HG02970 (cell line): ENCODE data around the gene M1AP.

Source experiments
- ATAC-seq: cut with Tn5 transposase; IDR thresholded peaks from one replicate; pipeline ENCODE4 v1.9.1; 2021; ENCODE audit warnings: mild to moderate bottlenecking, moderate library complexity, moderate number of reproducible peaks; ENCODE audit not compliant: unreplicated experiment, low FRiP score

Gene M1AP

DNA sequence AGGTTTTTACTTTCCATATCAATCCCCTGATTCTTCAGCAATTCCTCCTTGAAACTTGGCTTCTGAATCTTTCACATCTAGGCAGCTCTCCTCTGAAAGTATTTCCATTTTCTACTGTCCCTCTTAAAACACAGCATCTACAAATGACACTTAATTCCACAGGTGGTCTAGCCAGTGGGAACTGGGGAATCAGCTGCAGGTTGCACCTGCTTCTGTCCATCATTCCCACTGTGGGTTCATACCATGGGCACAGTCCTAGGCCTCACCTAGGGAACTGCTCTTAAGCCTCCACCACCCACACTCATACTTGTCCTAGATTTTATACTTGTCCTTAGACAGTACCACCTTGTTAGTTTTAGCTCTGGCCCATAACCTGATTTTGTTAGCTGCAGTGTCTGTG, 96.6 kb downstream of the M1AP start:
- no peak for ATAC-seq

DNA sequence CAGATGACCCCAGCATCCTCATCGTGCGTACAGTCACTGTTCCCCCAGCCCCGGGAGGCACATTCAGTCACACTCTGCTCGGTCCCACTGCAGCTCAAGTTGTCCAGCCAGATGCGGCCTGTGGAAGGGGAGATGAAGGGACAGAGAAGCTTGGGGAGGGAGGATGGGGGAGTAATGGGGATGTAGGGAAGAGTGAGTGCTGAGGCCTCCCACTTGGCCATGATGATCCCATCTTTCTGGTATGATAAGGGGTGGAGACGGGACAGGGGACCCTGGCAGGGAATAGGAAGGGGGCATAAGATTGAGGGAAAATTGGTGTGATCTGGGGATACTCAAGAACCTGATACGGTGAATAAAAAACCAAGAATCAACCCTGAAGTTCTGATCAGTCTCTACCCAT, 97.9 kb downstream of the M1AP start:
- ATAC-seq = no peak

DNA sequence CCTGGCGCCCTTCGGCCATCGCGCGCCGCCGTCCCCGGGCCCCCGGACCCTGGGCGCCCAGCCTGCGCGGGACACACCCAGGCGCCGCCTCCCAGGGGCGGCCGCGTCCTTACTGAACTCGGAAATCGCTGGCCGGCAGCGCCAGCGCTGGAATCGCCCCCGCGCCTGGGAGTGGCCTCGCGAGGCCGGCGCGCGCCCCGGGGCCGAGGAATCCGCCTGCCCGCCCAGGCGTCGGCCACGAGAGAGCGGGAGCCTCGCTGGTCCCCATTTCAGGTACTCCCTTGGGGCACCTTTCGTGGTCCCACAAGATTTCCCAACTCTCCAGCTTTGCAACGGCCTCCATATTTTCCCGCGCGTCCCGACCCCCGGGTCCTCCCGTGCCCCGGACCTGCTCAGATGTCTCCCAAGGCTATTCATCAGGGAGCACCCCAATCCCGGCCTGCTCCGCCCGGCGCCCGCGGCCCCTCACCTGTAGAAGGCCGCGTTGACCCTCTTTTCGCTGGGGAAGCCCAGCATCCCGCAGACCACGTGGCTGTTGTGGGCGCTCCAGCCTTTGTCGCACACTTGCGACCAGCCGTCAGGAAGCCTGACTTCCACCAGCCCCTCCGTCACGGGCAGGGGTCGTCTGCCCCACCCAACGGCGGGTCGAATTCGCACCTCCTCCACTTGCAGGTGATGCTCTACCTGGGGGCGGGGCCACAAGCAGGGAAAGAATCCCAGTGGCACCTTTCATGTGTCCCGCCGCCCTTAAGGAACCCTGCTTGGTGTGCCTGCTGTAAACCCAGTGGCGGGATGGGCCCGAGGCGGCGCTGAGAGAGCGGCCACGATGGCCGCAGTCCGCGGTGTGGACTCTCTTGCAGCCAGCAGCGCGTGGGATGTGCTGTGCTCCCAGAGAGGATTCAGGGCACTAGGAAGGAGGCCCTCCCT, 99.0 kb downstream of the M1AP start:
- ATAC-seq = no peak

DNA sequence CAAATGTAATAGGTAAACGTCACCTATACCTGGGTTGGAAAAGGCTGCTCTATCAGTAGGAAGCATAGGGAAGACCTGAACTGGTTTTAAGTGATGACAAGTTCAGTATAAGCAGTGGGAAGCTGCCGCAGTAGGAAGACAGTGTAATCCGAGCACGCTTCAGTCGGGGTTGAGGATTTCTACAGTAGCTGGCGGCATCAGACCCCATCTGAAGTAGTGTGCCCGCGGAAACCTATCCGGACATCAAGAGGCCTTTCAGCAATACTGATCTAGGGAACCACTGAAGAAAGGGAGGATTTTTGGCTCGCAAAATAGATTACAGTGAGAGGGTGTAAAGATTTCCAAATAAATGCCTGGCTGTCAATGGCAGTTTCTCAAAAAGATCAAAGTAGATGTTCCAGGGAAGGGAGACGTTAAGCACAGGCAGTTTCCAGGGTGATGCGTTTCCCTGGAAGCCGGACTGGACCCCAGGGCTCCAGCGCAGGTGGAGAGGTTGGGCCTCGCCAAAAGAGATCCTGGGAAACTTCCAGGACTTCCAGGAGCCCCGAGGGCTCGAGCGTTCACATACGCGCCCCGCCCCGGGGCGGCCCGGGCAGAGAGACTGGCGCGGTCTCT, 99.7 kb downstream of the M1AP start:
- ATAC-seq = no peak

DNA sequence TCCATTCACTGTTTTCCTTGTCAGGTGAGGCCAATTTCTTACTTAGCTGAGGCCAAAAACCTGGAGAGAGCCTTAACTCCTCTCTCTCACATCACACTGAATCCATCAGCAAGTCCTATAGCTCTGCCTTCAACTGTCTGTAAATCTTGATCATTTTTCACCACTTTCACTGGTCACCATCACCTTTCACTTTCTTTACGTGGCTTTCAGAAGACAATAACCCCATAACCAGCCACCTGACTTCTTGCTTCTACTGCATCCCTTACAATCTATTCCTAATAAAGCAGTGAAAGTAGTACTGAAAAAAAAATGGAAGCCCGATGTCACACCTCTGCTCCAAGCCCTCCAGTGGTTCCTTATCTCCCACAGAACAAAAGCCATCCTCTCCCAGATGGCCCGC, 102.1 kb downstream of the M1AP start:
- ATAC-seq = no peak

DNA sequence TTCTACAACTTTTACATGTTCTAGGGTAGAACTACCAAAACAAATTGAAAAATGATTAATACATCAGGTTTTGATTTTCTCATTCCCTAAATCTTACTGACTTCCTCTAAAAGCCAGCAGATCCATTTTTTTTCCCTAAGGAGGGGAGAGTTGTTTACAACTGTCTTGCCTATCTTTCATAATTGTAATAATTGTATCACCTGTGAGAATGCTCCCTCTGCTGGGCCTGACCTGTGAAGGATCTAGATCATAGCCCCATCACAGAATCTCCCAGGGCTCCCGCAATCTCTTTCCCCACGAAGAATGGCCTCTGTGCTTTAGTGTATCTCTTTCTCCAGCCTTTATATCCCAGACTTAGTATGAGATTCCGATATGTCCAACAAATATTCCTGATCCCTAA, 103.5 kb downstream of the M1AP start:
- no peak for ATAC-seq

DNA sequence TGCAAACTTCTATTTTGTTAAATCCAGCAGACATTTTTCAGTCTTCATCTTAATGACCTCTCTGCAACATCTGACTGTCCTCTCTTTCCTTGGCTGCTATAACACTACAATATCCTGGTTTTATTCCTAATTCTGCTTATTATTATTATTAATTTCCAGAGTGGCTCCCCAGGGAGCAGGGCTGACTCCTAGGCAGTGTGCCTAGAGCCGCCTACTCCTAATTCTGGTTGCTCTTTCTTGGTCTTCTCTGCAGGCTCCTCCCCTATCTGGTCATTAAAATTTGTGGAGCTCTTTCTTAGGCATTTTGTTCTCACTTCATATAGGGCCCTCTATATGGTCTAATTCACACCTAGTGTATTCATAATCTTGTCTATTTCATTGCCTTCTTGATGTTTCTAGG, 105.2 kb downstream of the M1AP start:
- no peak for ATAC-seq

DNA sequence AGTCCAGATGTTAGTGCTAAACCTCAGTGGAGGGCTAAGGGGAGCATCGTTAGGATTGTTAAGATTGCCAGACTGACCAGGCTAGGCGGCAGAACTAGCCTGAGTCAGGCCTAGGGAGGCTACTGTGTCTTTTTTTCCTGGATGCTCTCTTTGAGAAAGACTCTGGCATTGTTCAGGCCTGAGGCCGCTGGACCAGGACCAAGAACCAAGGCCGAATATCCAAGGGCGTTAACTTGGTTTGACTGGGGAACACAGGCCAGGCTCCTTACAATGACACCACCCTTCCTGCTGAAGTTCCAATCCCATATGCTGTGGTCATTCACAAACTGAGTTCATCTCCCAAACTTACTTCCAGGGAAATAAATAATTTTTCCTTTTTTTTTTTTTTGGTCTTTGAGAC, 107.8 kb downstream of the M1AP start:
- ATAC-seq = no peak

DNA sequence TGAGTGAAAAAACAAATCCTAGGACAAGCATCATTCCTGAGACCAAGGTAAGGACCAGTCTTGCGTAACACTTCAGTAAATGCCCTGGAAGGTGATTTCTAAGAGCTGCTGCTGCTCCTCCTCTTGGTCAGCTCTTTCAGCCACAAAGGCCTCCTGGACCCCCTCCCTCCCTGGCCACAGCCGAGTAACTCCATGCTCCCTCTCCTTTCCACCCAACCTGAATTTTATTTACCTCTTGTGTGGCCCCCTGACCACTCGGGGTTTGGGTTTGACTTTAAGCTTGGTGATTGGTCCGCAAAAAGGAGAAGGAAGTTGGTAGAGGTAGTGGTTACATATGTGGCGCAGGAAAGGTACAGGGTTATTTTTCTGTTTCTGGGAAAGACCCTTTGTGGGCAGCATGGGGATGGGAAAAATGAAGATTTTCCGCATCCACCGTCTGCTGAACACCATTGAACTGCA, 109.2 kb downstream of the M1AP start:
- no peak for ATAC-seq

DNA sequence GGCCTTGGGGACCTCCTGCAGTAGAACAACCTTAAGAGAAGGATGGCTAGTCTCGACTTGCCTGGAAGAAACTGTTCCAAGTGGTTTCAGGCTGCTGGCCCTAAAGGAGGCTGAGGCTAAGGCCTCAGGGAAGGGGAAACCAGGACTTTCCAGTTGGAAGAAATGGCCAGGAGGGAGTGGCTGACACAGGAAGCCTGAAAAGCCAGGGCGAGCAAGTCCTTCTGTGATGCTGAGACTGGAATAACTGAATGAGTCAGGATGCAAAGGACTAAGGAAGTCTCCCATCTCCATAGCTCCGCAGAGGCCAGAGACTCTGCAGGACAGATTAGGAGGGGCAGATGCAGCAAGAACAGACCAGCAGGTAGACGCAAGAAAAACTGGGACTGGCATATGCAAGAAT, 111.0 kb downstream of the M1AP start:
- no peak for ATAC-seq

DNA sequence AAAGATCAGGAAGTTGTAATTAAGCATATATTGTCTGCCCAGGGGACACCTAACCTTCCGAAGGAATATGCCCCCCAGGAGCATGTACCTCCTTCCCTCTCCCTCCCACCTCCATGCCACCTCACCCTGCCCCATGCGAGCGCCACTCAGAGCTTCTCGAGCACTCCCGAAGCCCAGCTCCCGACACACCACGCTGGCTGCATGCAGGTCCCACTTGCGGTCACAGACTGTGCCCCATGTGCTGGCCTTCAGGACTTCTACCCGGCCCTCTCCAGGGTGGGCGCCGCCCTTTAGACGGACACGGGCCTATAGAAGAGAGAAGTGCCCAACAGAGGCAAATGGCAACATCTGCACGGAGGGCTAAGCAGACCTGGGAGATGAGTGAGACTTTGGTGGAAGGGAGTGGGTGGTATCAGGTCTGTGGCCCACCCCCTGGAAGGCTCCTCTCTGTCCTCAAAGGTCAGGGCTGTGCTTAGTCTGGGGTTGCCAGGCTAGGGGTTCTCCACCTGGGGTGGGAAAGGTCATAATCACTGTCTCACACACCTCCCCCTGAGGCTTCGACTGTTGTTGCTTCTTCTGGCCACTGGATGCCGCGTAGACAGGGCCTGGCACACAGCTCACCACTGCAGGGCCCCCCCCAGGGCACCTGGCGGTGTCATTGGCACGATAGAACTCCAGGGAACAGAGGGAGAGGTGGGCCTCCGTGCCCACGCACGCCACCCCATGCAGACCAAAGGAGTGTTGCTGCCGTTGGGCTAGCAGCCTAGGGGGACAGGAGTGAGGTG, 111.8 kb downstream of the M1AP start:
- ATAC-seq = no peak

DNA sequence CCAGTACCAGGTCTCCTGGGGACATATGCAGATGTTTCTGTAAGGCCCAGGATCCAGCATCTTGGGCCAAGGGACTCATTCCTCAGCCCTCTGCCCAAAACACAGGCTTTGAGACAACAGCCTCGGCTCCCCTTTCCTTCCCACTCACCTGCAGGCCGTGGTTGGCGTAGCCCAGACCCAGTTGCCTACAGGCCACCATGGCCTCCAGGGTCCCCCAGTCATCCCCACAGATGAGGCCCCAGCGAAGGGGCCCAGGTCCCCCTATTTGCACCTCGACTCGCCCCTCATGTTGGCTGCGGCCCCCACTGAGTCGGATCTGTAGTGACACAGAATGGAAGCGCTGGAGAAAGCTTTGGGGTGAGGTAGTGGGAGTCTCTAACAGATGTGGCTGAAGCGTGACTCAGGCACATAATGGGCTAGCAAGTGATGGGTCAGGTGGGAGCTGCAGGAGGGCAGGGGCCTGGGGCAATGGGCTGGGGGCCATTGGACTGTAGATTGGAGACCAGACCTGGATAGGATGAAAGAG, 112.6 kb downstream of the M1AP start:
- ATAC-seq = no peak

DNA sequence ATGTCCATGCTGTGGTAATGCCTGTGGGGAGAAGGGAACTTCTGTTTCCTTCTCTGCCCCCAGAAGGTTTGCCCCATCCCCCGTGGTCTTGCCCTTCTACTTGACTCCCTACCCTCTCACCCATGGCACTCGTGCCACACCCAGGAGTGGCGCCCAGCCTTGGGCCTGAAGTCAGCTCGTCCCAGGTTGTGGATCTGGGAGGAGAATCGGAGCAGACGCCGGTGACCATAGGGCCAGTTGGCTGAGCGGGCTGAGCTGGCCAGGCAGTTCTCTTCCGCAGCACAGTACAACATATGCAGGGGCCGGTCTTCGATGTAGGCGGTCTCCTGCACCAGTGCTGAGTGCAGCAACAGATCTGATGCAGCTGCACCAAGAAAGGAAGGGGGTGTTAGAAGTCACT, 113.7 kb downstream of the M1AP start:
- no peak for ATAC-seq

DNA sequence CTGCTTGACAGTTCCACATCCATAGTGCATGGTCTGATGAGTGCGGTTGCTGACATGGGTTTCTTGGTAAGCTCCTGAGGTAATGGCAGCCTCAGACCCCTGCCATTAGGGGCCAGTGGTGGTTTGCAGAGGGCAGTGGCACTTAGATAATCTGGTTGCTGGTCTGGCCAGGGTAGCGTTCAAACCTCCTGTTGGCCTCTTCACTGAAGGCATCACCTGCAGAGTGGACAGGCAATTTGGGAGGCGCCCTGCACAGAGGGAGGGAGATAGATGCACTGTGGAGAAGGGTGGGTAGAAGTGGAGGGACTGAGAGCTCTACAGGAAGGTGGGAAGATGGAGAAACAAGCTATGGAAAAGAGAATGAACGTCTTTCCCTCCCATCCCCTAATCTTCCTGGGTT, 114.7 kb downstream of the M1AP start:
- ATAC-seq = no peak

DNA sequence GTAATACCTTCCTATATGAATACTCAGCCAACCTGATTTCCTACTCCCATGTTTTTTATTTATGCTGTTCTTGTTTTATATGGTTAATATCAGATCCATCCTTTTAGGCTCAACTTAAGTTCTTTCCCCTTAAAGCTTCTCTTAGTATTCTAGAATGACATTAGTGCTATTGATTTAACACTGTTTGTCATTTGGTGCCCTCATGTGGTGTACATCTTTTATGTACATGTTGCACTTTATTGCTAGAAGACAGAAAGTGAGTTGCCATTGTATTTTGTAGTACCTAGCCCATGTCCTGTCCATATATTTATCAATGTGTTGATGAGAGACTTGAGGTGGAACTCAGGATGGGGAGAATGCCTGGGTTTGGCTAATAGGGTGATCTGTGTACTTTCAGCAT, 115.9 kb downstream of the M1AP start:
- no peak for ATAC-seq

DNA sequence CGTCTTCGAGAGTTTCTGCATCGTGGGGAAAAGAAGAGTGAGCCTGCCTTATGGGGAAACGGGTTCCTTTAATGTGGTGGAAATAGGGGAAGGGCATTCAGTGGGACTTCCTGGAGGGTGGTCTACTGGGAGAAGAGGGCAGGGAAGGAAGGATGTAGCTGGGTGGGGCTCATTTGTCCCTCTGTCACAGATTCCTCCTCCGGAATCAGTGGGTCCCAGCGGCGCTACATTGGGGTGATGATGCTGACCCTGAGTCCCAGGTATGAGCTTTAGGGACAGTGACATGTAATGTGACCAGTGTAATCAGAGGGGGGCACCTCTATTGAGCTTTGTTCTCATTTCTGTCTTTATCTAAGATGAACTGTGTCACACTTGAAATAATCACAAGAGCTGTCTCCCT, 116.5 kb downstream of the M1AP start:
- no peak for ATAC-seq

DNA sequence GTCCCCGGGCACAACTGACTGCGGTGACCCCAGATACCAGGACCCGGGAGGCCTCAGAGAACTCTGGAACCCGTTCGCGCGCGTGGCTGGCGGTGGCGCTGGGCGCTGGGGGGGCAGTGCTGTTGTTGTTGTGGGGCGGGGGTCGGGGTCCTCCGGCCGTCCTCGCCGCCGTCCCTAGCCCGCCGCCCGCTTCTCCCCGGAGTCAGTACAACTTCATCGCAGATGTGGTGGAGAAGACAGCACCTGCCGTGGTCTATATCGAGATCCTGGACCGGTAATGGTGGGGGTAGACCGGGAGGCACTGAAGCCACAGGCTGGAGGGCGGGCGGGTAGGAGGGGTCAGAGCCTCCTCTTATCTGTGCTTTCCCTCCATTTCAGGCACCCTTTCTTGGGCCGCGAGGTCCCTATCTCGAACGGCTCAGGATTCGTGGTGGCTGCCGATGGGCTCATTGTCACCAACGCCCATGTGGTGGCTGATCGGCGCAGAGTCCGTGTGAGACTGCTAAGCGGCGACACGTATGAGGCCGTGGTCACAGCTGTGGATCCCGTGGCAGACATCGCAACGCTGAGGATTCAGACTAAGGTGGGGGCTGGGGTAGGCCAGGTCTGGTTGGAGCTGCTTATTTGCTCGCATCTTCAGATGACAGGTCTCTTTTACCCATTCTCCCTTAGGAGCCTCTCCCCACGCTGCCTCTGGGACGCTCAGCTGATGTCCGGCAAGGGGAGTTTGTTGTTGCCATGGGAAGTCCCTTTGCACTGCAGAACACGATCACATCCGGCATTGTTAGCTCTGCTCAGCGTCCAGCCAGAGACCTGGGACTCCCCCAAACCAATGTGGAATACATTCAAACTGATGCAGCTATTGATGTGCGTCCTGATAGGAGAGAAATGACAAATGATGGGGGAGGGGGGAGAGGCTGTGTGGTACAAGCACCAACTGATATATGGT, 117.6 kb downstream of the M1AP start:
- peak; percentile 27 for ATAC-seq

DNA sequence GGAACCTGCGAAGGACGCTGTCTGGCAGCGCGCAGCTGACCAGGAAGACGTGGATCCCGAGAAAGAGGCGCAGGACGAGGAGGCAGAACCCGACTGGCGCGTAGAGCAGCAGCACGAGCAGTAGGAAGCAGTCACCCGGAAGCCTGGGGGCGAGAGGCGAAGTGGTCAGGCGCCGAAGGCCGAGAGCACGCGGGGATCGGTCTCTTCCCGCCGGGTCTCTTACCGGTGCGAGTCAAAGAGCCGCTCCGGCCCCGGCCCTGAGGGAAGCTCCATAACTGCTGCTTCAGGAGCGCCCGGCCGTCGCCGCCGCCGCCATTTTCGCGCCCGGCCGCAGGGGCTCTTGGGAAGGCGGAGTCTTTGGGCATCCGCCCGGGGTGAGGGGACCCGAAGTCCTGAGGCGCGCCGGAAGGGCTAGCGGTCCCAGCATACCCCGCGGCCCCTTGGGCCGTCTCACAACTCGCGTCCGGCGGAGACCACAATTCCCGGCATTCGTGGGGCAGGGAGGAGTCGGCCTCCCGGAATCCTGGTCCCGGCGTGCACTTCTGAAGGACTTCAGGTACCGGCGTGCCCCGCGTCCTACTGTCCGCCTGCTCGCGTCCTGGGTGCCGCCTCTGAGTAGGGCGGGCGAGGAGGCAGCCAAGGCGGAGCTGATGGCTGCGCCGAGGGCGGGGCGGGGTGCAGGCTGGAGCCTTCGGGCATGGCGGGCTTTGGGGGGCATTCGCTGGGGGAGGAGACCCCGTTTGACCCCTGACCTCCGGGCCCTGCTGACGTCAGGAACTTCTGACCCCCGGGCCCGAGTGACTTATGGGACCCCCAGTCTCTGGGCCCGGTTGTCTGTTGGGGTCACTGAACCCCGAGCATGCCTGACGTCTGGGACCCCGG, 118.5 kb downstream of the M1AP start, which contains the start of the genes AUP1 and HTRA2:
TSS of gene AUP1 (minus strand) at position 350 of the 882 bp plus-strand sequence. CDS start at position 273, 77 bp downstream.
TSS of gene HTRA2 (plus strand) at position 577 of the 882 bp plus-strand sequence. CDS start at position 651, 74 bp downstream.
- peak; percentile 80 for ATAC-seq
